ENCODE measurements around the gene RFX3.

- TF ChIP-seq CTCF (IDR thresholded peaks at IDR 0.05), result no peak
- TF ChIP-seq POLR2A (IDR thresholded peaks at IDR 0.05), result no peak
Observed at GRCh38 chr9:3332802-3333201, 193.0 kb downstream of the RFX3 start.
